HG03571 (cell line): ENCODE results near the gene SECTM1.

ENCODE experiments used
- ATAC-seq: cut with Tn5 transposase; IDR thresholded peaks from one replicate; pipeline ENCODE4 v1.9.1; 2021; ENCODE audit not compliant: unreplicated experiment

Gene SECTM1

GRCh38 chr17:82283208-82283749 lies 50.3 kb downstream of the SECTM1 start:
- ATAC-seq, result no peak

- no peak for ATAC-seq
Observed at GRCh38 chr17:82282239-82283207, 51.0 kb downstream of the SECTM1 start.

- no peak for ATAC-seq
Observed at GRCh38 chr17:82281502-82282238, 51.9 kb downstream of the SECTM1 start.

- no peak for ATAC-seq
Observed at GRCh38 chr17:82281076-82281475, 52.5 kb downstream of the SECTM1 start.

GRCh38 chr17:82280537-82280936 lies 53.0 kb downstream of the SECTM1 start:
- no peak for ATAC-seq

GRCh38 chr17:82278786-82279391 lies 54.7 kb downstream of the SECTM1 start:
- no peak for ATAC-seq

- ATAC-seq, result no peak
Observed at GRCh38 chr17:82278308-82278707, 55.3 kb downstream of the SECTM1 start.

- no peak for ATAC-seq
Observed at GRCh38 chr17:82277851-82278250, 55.7 kb downstream of the SECTM1 start.

- ATAC-seq, result no peak
Observed at GRCh38 chr17:82276938-82277337, 56.6 kb downstream of the SECTM1 start.

- ATAC-seq, result no peak
Observed at GRCh38 chr17:82275326-82275725, 58.2 kb downstream of the SECTM1 start.

GRCh38 chr17:82274134-82275020 lies 59.2 kb downstream of the SECTM1 start:
- ATAC-seq, result no peak

GRCh38 chr17:82273327-82274133 lies 60.0 kb downstream of the SECTM1 start, which contains the start of gene CSNK1D:
Gene CSNK1D, minus strand, starts transcription at chr17:82273700. Its CDS starts 319 bp downstream, at chr17:82273381.
- peak; percentile 65 for ATAC-seq

GRCh38 chr17:82272495-82273326 lies 60.9 kb downstream of the SECTM1 start:
- ATAC-seq, result no peak

GRCh38 chr17:82271401-82271800 lies 62.2 kb downstream of the SECTM1 start:
- ATAC-seq, result no peak
